Esophagus muscularis mucosa (tissue), 4 donors: ENCODE measurements around the gene LRFN2. TPM values are rescaled to one million over a fixed set of nuclear protein-coding genes. Genes with fewer than 3 reads are reported as not detected.

ENCODE experiments used
- DNase-seq: peaks from one replicate; pipeline ENCODE4 v3.0.0-alpha.2; 2017; ENCODE audit errors: extremely low spot score
- H3K27ac ChIP-seq, 4 donors: fragments of 200-600 bp; sonication (generic); replicated peaks in 1 of 4; 1 replicate in 3 of 4; 2 replicates in 1 of 4; pipeline ENCODE4 v1.5.1; 2016 to 2019; ENCODE audit warnings: mild to moderate bottlenecking in 1 of 4
- H3K27me3 ChIP-seq, 4 donors: fragments of 200-600 bp; sonication (generic); one replicate each; pipeline versions ENCODE4 v1.5.1 to v1.6.0; 2016 to 2019
- H3K36me3 ChIP-seq, 4 donors: fragments of 200-600 bp; sonication (generic); one replicate each; pipeline ENCODE4 v1.5.1; 2016 to 2019
- H3K4me1 ChIP-seq, 4 donors: fragments of 200-600 bp; sonication (generic); one replicate each; pipeline ENCODE4 v1.5.1; 2016 to 2019
- H3K4me3 ChIP-seq, 4 donors: fragments of 200-600 bp; sonication (generic); 1 replicate in 2 of 4; 2 replicates in 2 of 4; pipeline ENCODE4 v1.5.1; 2016 to 2019; ENCODE audit warnings: mild to moderate bottlenecking in 4 of 4, moderate library complexity in 1 of 4
- H3K9me3 ChIP-seq, 4 donors: fragments of 200-600 bp; sonication (generic); 1 replicate in 3 of 4; 2 replicates in 1 of 4; pipeline ENCODE4 v1.5.1; 2016 to 2019
- EP300 ChIP-seq: sonication (generic); formaldehyde crosslinking; IDR thresholded peaks from one replicate; pipeline ENCODE4 v1.6.1; 2017; ENCODE audit warnings: antibody characterized with exemption
- POLR2A ChIP-seq: fragments of 450-650 bp; IDR thresholded peaks from one replicate; pipeline ENCODE4 v1.6.1; 2017; ENCODE audit warnings: antibody characterized with exemption, moderate library complexity, mild to moderate bottlenecking, low read depth
- POLR2AphosphoS5 ChIP-seq, 2 donors: sonication (generic); formaldehyde crosslinking; IDR thresholded peaks; one replicate each; pipeline ENCODE4 v1.6.1; 2017; ENCODE audit warnings: antibody characterized with exemption in 2 of 2
- WGBS: methylation state at CpG from one replicate; pipeline ENCODE4 v1.1.5; 2018; 5-methylcytosine and 5-hydroxymethylcytosine counted together
- intact Hi-C: fragments of 100-400 bp; cut with DNase I; formaldehyde crosslinking; loops from one replicate; pipeline ENCODE4 v1.15.1; 2023
- total RNA-seq, 4 donors: library from RNA; depleted of rRNA; stranded (reverse); fragments of >200 nt; gene quantifications; one replicate each; pipeline versions ENCODE4 v1.1.0 to v1.2.1, GENCODE V29; 2016
- TF ChIP-seq, protein P1 (sequence below), 3 experiments: fragments of 200-600 bp in 2 of 3; fragments of 450-650 bp in 1 of 3; sonication (generic) in 2 of 3; IDR thresholded peaks; one replicate each; pipeline ENCODE4 v1.5.1; 2017 to 2019; ENCODE audit warnings: antibody characterized with exemption in 3 of 3, mild to moderate bottlenecking in 2 of 3, moderate library complexity in 1 of 3

Gene LRFN2
- total RNA-seq, 4 donors from 2014 or later: 0.11 TPM; not detected in 3

DNA sequence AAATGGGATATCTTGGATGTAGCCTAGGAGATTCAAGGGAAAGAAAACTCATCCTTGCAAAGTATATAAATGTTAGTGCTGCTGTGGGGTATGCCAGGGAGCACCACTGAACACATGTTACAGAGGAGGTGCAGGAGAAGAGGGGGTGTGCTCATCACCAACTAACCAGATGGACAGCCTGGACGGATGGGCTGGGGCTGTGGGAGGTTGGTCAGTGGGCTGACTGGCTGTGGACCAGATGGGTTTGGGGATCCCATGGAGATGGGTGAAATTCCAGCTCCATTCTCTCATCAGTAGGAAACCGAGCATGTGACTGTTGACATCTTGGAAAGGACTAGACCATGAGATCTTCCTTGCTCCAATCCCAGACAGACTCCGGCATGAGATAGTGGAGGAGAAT, 201.0 kb downstream of the LRFN2 start:
- H3K9me3 ChIP-seq: no peaks in the 10 kb centered on the region
- no peak overlapping the region for H3K27ac ChIP-seq
- no peaks in the 10 kb centered on the region for H3K4me1 ChIP-seq
- DNase-seq: peak; percentile 50
- no peak overlapping the region for H3K4me3 ChIP-seq
- no peaks in the 10 kb centered on the region for H3K36me3 ChIP-seq
- intact Hi-C loops: no loop called here
- 84% methylated on average over 3 of the region's 3 CpGs for WGBS
- H3K27me3 ChIP-seq: peaks cover 0 to 13% (median 0%) of the 10 kb centered on the region in 4 donors
- TF ChIP-seq EP300: no peak
- TF ChIP-seq POLR2A: no peak
- TF ChIP-seq POLR2AphosphoS5 (IDR thresholded peaks at IDR 0.05): no peak
- TF ChIP-seq, protein P1, sequence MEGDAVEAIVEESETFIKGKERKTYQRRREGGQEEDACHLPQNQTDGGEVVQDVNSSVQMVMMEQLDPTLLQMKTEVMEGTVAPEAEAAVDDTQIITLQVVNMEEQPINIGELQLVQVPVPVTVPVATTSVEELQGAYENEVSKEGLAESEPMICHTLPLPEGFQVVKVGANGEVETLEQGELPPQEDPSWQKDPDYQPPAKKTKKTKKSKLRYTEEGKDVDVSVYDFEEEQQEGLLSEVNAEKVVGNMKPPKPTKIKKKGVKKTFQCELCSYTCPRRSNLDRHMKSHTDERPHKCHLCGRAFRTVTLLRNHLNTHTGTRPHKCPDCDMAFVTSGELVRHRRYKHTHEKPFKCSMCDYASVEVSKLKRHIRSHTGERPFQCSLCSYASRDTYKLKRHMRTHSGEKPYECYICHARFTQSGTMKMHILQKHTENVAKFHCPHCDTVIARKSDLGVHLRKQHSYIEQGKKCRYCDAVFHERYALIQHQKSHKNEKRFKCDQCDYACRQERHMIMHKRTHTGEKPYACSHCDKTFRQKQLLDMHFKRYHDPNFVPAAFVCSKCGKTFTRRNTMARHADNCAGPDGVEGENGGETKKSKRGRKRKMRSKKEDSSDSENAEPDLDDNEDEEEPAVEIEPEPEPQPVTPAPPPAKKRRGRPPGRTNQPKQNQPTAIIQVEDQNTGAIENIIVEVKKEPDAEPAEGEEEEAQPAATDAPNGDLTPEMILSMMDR (IDR thresholded peaks at IDR 0.05): no peak

DNA sequence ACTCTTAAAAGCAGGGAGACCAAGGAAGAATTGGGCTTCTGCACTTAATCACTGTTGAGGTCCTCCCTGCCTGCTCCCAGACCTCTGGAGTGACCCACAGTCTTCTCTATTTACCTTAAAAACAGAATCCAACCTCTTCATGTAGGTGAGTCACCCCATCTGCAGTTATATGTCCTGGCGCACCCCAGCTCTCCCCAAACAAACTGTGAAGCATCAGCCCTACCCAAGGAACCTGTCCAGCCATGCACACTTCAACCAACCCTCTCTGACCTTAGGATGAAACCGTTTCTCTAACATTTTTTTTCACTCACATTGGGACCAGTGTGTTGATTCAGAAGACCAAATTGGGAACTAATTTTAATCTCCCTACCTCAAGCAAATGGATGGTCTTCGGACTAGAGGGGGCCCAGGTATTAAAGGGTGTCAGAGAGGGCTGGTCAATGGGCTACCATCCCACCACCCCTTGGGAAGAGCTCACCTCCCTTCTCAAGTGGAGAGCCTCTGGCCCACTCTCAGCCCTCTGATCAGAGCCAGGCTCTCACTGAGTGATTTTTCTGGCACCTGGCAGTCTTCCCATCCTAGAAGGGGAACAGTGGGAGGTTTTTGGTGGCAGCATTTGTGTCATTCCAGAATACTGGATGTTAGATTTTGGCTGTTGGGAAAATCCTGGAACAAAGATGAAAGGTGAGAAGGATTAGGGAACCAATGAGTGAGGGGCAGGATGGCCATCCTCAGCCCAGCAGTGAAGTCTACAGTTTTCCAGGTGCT, 203.6 kb downstream of the LRFN2 start:
- TF ChIP-seq POLR2A: no peak
- no peak for TF ChIP-seq EP300
- no peak for TF ChIP-seq POLR2AphosphoS5 (IDR thresholded peaks at IDR 0.05)
- TF ChIP-seq, protein P1 (IDR thresholded peaks at IDR 0.05): no peak
- no peaks in the 10 kb centered on the region for H3K4me1 ChIP-seq
- no peak overlapping the region for H3K4me3 ChIP-seq
- H3K27ac ChIP-seq: no peak overlapping the region
- peaks cover 0 to 8% (median 0%) of the 10 kb centered on the region in 4 donors for H3K27me3 ChIP-seq
- WGBS: 82% methylated on average over 3 of the region's 3 CpGs
- DNase-seq: peak; percentile 37
- intact Hi-C loops: no loop called here
- no peaks in the 10 kb centered on the region for H3K9me3 ChIP-seq
- no peaks in the 10 kb centered on the region for H3K36me3 ChIP-seq

DNA sequence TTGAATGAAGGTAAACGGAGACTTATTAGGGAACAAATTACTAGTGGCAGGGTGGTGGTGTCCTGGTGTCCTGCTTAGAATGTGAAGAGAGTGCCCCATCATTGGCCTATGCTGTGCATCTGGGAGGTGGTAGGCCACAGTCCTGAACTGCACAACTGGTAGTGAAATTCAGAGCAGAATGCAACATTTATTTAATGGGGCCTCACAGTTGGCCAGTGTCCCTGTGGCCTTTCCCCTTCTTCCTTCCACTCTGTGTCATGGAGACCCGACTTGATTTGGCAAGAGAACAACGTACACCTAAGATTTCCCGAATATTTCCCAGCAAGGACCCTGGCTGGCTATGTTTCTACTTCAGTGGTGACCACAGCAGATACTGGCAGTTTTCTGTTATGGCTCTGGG, 206.9 kb downstream of the LRFN2 start:
- no peak overlapping the region for H3K27ac ChIP-seq
- H3K36me3 ChIP-seq: no peaks in the 10 kb centered on the region
- DNase-seq: peak; percentile 91
- TF ChIP-seq, protein P1 (IDR thresholded peaks at IDR 0.05): no peak
- TF ChIP-seq EP300 (no peak), POLR2A (no peak), POLR2AphosphoS5 (IDR thresholded peaks at IDR 0.05) (no peak)
- no peaks in the 10 kb centered on the region for H3K4me1 ChIP-seq
- H3K27me3 ChIP-seq: no peaks in the 10 kb centered on the region
- WGBS: 92% methylated on average over 4 of the region's 4 CpGs
- H3K4me3 ChIP-seq: no peak overlapping the region
- intact Hi-C loops: no loop called here
- no peaks in the 10 kb centered on the region for H3K9me3 ChIP-seq

DNA sequence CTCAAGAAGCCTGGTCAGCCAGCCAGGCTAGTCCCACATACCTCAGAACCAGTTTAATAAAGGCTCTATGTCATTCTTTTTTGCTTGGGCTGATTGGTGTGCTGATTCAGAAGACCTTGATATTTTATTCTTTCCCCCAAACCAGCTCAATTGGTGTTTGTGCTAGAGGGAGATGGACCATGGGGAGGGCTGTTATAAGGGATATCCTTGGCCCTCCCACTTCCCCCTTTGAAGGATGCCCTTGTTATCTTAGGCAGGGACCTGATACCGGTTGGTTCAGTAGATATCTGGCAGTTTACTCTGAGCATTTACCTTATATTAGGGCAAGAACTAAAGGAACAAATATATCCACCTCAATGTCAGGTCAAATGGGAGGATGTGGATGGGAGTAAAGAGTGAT, 207.4 kb downstream of the LRFN2 start:
- no peak for TF ChIP-seq POLR2AphosphoS5 (IDR thresholded peaks at IDR 0.05)
- TF ChIP-seq EP300: no peak
- no peak for TF ChIP-seq POLR2A
- TF ChIP-seq, protein P1 (IDR thresholded peaks at IDR 0.05): no peak
- H3K9me3 ChIP-seq: no peaks in the 10 kb centered on the region
- no peak overlapping the region for H3K27ac ChIP-seq
- no peaks in the 10 kb centered on the region for H3K4me1 ChIP-seq
- H3K36me3 ChIP-seq: no peaks in the 10 kb centered on the region
- WGBS: 77% methylated on average over 1 of the region's 1 CpG
- H3K27me3 ChIP-seq: no peaks in the 10 kb centered on the region
- H3K4me3 ChIP-seq: no peak overlapping the region
- intact Hi-C loops: no loop called here
- peak; percentile 85 for DNase-seq

DNA sequence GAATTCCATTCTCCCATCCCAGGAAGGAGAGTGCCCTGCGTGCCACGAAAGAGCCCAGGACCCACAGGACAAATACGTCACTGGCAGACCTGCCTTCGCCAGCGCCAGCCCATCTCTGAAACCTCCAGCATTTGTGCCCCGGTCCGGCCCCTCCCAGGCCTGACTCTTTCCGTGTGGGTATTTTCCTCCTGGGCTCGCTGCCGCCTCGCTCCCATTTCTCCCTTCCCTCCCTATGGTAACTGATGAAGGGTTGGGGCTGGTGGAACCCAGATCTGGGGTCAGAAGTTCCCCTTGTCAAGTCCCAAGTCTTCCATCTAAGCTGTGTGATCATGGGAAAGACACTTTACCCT, 208.5 kb downstream of the LRFN2 start:
- Histone ChIP-seq H3K27me3 (no peaks in the 10 kb centered on the region), H3K4me1 (no peaks in the 10 kb centered on the region), H3K27ac (no peak overlapping the region), H3K36me3 (no peaks in the 10 kb centered on the region), H3K4me3 (no peak overlapping the region), H3K9me3 (no peaks in the 10 kb centered on the region)
- TF ChIP-seq POLR2A: no peak
- intact Hi-C loops: no loop called here
- WGBS: 96% methylated on average over 11 of the region's 11 CpGs
- DNase-seq: no peak
